Memory B cell (primary cell): ENCODE measurements around the gene NTM.
"Not testable (repeated sequence)": the region's sequence is repeated elsewhere in the genome, so short reads cannot be mapped to it uniquely, and the experiment has no call there.

Experiments used
- ATAC-seq: fragments of 150-1000 bp; cut with Tn5 transposase; 2 replicates; pipeline ENCODE4 v1.10.0; 2021; ENCODE audit warnings: low read depth, mild to moderate bottlenecking, moderate library complexity
- DNase-seq, 2 donors: peaks; one replicate each; pipeline ENCODE4 v3.0.0; 2022; ENCODE audit warnings: low spot score in 2 of 2
- H3K27ac Mint-ChIP-seq: one replicate; pipeline ENCODE4 v1.8.0; 2022; ENCODE audit warnings: mild to moderate bottlenecking, moderate library complexity, mixed read lengths
- H3K27me3 Mint-ChIP-seq: one replicate; pipeline ENCODE4 v1.8.0; 2022; ENCODE audit warnings: mixed read lengths
- H3K36me3 Mint-ChIP-seq: one replicate; pipeline ENCODE4 v1.8.0; 2022; ENCODE audit warnings: mild to moderate bottlenecking, mixed read lengths
- H3K4me1 Mint-ChIP-seq: one replicate; pipeline ENCODE4 v1.8.0; 2022; ENCODE audit warnings: mixed read lengths
- H3K4me3 Mint-ChIP-seq: one replicate; pipeline ENCODE4 v1.8.0; 2022; ENCODE audit warnings: mild to moderate bottlenecking, moderate library complexity, mixed read lengths
- H3K9me3 Mint-ChIP-seq: one replicate; pipeline ENCODE4 v1.8.0; 2022; ENCODE audit warnings: mixed read lengths

NTM gene

DNA sequence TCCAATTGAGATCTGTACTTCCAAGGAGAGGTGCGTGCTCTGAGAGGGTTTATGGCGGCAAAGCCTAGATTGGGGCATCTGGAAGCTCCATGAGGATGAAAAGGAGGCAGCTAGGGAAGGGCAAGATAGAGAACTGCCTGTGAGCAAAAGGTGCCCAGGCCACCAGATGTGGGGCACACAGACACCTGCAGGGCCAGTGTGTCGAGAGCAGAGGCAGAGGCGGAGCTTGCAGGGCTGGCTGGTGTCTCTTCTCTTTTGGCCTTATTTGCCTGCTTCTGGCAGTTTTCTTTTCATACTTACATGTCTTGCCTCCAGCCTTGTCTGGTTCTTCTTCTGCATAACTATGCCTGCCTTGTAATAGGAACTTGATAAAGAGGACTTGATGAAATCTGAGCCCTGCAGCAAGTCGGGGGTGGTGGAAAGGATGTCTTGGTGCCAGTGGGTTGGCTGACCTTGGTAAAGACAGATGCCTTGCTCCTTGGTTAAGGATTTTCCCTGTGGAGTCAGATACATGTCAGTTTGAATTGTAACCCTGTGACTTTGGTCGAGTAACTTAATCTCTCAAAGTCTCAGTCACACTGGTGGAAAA lies 680.3 kb downstream of the NTM start:
- H3K9me3 Mint-ChIP-seq = no peaks in the 10 kb centered on the region
- H3K4me1 Mint-ChIP-seq = no peaks in the 10 kb centered on the region
- no peak for DNase-seq
- no peaks in the 10 kb centered on the region for H3K36me3 Mint-ChIP-seq
- no peak for ATAC-seq
- no peak overlapping the region for H3K4me3 Mint-ChIP-seq
- no peak overlapping the region for H3K27ac Mint-ChIP-seq
- H3K27me3 Mint-ChIP-seq = no peaks in the 10 kb centered on the region

- no peak overlapping the region for H3K27ac Mint-ChIP-seq
- H3K4me3 Mint-ChIP-seq = no peak overlapping the region
- H3K9me3 Mint-ChIP-seq = no peaks in the 10 kb centered on the region
- DNase-seq (no peak), ATAC-seq (no peak)
- no peaks in the 10 kb centered on the region for H3K27me3 Mint-ChIP-seq
- no peaks in the 10 kb centered on the region for H3K4me1 Mint-ChIP-seq
- H3K36me3 Mint-ChIP-seq = no peaks in the 10 kb centered on the region
Measured at GRCh38 chr11:132051704-132052103, 681.3 kb downstream of the NTM start.

DNA sequence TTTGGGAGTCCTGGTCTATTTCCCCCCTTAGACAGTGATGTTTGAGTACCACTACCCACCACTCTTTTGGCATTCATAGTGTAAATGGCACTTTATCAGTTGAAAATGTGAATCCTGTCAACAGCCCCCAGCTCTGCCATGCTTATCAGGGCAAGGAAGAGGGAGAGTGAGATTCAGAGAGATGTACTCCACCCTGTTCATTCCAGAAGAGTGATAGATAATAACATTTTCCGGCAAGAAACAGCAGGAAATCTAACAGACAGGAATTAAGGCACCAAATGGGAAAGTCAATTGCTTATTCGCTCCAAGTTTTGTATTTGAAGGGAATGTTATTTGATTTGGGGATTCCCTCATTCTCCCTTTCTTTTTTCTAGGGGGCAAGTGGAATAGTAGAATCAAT lies 681.9 kb downstream of the NTM start:
- Mint-ChIP-seq H3K36me3 (no peaks in the 10 kb centered on the region), H3K4me1 (no peaks in the 10 kb centered on the region), H3K27ac (no peak overlapping the region), H3K27me3 (no peaks in the 10 kb centered on the region), H3K4me3 (no peak overlapping the region), H3K9me3 (no peaks in the 10 kb centered on the region)
- DNase-seq (no peak), ATAC-seq (no peak)

GRCh38 chr11:132052904-132053303 lies 682.5 kb downstream of the NTM start:
- H3K27me3 Mint-ChIP-seq = no peaks in the 10 kb centered on the region
- no peak overlapping the region for H3K4me3 Mint-ChIP-seq
- ATAC-seq = no peak
- H3K4me1 Mint-ChIP-seq = no peaks in the 10 kb centered on the region
- H3K27ac Mint-ChIP-seq = no peak overlapping the region
- DNase-seq = no peak
- H3K9me3 Mint-ChIP-seq = no peaks in the 10 kb centered on the region
- H3K36me3 Mint-ChIP-seq = no peaks in the 10 kb centered on the region

GRCh38 chr11:132054822-132055221 lies 684.4 kb downstream of the NTM start:
- no peak for ATAC-seq
- Mint-ChIP-seq H3K4me3 (no peak overlapping the region), H3K27me3 (no peaks in the 10 kb centered on the region), H3K27ac (no peak overlapping the region), H3K4me1 (no peaks in the 10 kb centered on the region), H3K9me3 (no peaks in the 10 kb centered on the region), H3K36me3 (no peaks in the 10 kb centered on the region)
- DNase-seq = no peak

GRCh38 chr11:132055296-132055695 lies 684.9 kb downstream of the NTM start:
- H3K4me3 Mint-ChIP-seq = no peak overlapping the region

DNA sequence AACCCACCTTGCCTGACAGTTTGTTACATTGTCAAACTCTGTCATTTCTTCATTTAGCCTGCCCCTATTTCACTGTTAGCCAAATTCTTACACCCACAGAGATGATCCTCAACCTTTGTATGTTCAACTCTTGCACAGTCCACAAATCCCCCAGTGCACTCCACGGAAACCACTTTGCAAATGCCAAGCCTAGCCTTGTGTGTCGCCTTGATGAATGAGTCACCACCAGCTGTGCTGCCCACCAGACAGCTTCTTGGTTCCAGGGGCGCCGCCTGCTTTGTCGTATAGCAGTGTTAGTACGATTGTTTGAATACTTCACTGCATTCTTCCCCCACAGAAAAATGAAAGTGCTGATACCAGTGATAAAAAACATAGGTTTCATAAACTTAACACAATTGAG lies 686.3 kb downstream of the NTM start:
- ATAC-seq (no peak), DNase-seq (no peak)
- no peaks in the 10 kb centered on the region for H3K4me1 Mint-ChIP-seq

More at GRCh38 chr11:132055296-132055695, 684.9 kb downstream of the NTM start:
- ATAC-seq (no peak), DNase-seq (no peak)
- no peaks in the 10 kb centered on the region for H3K27me3 Mint-ChIP-seq
- H3K9me3 Mint-ChIP-seq = no peaks in the 10 kb centered on the region
- H3K36me3 Mint-ChIP-seq = no peaks in the 10 kb centered on the region
- no peaks in the 10 kb centered on the region for H3K4me1 Mint-ChIP-seq
- H3K27ac Mint-ChIP-seq = no peak overlapping the region

GRCh38 chr11:132057266-132057665 lies 686.9 kb downstream of the NTM start:
- Mint-ChIP-seq H3K27me3 (no peaks in the 10 kb centered on the region), H3K9me3 (no peaks in the 10 kb centered on the region), H3K36me3 (no peaks in the 10 kb centered on the region), H3K4me1 (no peaks in the 10 kb centered on the region), H3K27ac (no peak overlapping the region), H3K4me3 (no peak overlapping the region)
- ATAC-seq (no peak), DNase-seq (no peak)

More for the DNA sequence above, 686.3 kb downstream of the NTM start:
- Mint-ChIP-seq H3K27ac (no peak overlapping the region), H3K9me3 (no peaks in the 10 kb centered on the region), H3K36me3 (no peaks in the 10 kb centered on the region), H3K4me3 (no peak overlapping the region), H3K27me3 (no peaks in the 10 kb centered on the region)

GRCh38 chr11:132058211-132058772 lies 687.9 kb downstream of the NTM start:
- Mint-ChIP-seq H3K36me3 (no peaks in the 10 kb centered on the region), H3K27ac (no peak overlapping the region), H3K9me3 (no peaks in the 10 kb centered on the region), H3K4me3 (no peak overlapping the region), H3K27me3 (no peaks in the 10 kb centered on the region), H3K4me1 (no peaks in the 10 kb centered on the region)
- ATAC-seq (no peak), DNase-seq (no peak)

GRCh38 chr11:132060567-132060966 lies 690.2 kb downstream of the NTM start:
- no peak for ATAC-seq
- Mint-ChIP-seq H3K4me1 (no peaks in the 10 kb centered on the region), H3K27me3 (no peaks in the 10 kb centered on the region), H3K36me3 (no peaks in the 10 kb centered on the region), H3K4me3 (no peak overlapping the region), H3K9me3 (peaks cover 1% of the 10 kb centered on the region), H3K27ac (no peak overlapping the region)
- DNase-seq = no peak

DNA sequence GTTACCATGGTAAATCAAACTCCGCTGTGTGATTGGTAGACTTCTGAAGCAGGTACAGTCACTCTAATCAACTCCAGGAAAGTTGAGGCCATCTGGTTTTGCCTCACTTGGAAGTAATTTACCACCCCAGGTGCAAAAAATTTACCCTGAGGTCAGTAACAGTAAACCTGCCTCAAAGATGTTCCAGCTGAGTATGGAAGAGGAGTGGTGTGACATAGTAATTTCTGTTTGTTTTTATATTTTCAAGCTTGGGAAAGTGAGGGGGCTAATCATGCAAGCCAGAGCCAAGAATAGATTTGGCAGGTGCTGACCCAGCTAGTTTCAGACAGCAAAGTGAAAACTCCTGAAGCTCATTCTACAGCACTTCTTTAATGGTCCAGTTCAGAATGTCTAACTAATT lies 691.6 kb downstream of the NTM start:
- Mint-ChIP-seq H3K36me3 (no peaks in the 10 kb centered on the region), H3K4me3 (no peak overlapping the region), H3K27me3 (no peaks in the 10 kb centered on the region), H3K9me3 (peaks cover 3% of the 10 kb centered on the region), H3K27ac (no peak overlapping the region), H3K4me1 (no peaks in the 10 kb centered on the region)
- ATAC-seq (no peak), DNase-seq (no peak)

GRCh38 chr11:132062541-132062940 lies 692.1 kb downstream of the NTM start:
- H3K27me3 Mint-ChIP-seq = no peaks in the 10 kb centered on the region
- no peak overlapping the region for H3K27ac Mint-ChIP-seq
- H3K4me3 Mint-ChIP-seq = no peak overlapping the region
- no peaks in the 10 kb centered on the region for H3K36me3 Mint-ChIP-seq
- no peaks in the 10 kb centered on the region for H3K4me1 Mint-ChIP-seq
- DNase-seq (no peak), ATAC-seq (no peak)
- H3K9me3 Mint-ChIP-seq = peaks cover 3% of the 10 kb centered on the region

DNA sequence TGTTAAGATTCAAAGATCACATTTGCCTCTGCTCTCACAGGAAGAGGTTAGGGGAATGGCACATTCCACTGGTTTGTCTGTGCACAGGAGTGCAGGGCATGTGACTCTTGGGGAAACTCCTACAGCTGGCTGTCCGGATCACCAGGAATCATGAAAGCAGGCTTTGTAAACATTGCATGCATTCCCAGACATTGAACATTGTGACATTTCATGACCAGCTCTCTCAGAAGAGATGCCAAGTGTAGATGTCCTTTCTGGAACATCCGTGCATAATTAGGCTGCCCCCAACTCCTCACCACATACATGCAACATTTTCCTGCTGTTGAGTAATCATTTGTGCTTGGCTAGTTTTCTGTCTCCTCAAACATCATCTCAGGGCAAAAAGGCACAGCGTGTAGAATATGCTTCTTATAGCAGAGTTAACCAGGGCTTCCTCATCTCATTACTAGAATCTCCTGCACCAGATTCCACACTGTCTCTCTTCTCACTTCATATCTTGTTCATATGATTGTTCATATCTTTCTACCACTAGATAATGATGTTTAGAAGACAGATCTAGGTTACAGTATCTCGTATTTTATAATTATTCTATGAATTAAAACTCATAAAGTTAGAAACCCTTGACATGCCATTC lies 694.7 kb downstream of the NTM start:
- DNase-seq (no peak), ATAC-seq (no peak)
- H3K4me1 Mint-ChIP-seq = no peaks in the 10 kb centered on the region
- H3K4me3 Mint-ChIP-seq = no peak overlapping the region
- H3K36me3 Mint-ChIP-seq = no peaks in the 10 kb centered on the region
- no peaks in the 10 kb centered on the region for H3K27me3 Mint-ChIP-seq
- H3K27ac Mint-ChIP-seq = no peak overlapping the region
- peaks cover 3% of the 10 kb centered on the region for H3K9me3 Mint-ChIP-seq

- Mint-ChIP-seq H3K27me3 (no peaks in the 10 kb centered on the region), H3K4me3 (no peak overlapping the region), H3K9me3 (peaks cover 5% of the 10 kb centered on the region), H3K4me1 (no peaks in the 10 kb centered on the region), H3K27ac (no peak overlapping the region), H3K36me3 (no peaks in the 10 kb centered on the region)
- no peak for DNase-seq
- ATAC-seq = no peak
Measured at GRCh38 chr11:132068556-132068955, 698.1 kb downstream of the NTM start.

DNA sequence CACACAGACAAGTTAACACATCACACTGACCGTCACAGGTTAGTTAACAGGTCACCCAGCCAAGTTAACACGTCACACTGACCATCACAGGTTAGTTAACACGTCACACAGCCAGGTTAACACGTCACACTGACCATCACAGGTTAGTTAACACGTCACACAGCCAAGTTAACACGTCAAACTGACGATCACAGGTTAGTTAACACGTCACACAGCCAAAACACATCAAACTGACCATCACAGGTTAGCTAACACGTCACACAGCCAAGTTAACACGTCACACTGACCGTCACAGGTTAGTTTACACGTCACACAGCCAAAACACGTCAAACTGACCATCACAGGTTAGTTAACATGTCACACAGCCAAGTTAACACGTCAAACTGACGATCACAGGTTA lies 699.2 kb downstream of the NTM start:
- not testable (repeated sequence) for H3K4me1 Mint-ChIP-seq, H3K36me3 Mint-ChIP-seq, DNase-seq, H3K27ac Mint-ChIP-seq, H3K4me3 Mint-ChIP-seq, H3K9me3 Mint-ChIP-seq, H3K27me3 Mint-ChIP-seq, ATAC-seq
